Keratinocyte (primary cell): ENCODE data around the gene TMEM132C.

Source experiments
- EZH2 ChIP-seq: IDR thresholded peaks from one replicate; pipeline ENCODE4 v1.6.1; 2012; ENCODE audit warnings: inconsistent platforms, mild to moderate bottlenecking, low read length, moderate library complexity
- TF ChIP-seq, protein P1 (sequence below), 3 experiments: IDR thresholded peaks in 1 of 3; conservative IDR thresholded peaks in 1 of 3; optimal IDR thresholded peaks in 1 of 3; 2 replicates in 2 of 3; 3 replicates in 1 of 3; pipeline versions ENCODE3 to v1.5.1; 2011; ENCODE audit warnings: low read length in 3 of 3, mild to moderate bottlenecking in 3 of 3, moderate library complexity in 2 of 3, control low read depth in 1 of 3, inconsistent platforms in 1 of 3; ENCODE audit not compliant: insufficient read depth in 2 of 3; ENCODE audit errors: extremely low read depth in 1 of 3

DNA sequence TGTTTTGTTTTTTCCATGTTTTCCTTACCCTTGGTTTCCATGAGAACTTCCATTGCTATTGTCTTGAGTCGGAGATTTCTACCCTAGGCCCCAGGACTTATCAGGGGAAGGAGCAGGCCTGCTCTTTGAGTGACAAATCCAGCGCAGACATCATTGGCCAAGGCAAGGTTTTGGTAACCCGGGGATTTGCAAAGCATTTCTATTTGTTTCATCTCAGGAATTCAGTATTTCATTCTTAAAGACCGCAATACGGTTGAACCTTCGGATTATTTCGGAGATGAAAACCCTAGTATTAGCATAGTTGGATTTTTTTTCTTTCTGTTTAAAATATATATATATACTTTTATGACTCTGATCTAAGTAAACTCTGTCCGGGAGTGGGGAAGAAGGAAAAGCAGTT is 62.0 kb downstream of the TMEM132C start:
- TF ChIP-seq, protein P1, sequence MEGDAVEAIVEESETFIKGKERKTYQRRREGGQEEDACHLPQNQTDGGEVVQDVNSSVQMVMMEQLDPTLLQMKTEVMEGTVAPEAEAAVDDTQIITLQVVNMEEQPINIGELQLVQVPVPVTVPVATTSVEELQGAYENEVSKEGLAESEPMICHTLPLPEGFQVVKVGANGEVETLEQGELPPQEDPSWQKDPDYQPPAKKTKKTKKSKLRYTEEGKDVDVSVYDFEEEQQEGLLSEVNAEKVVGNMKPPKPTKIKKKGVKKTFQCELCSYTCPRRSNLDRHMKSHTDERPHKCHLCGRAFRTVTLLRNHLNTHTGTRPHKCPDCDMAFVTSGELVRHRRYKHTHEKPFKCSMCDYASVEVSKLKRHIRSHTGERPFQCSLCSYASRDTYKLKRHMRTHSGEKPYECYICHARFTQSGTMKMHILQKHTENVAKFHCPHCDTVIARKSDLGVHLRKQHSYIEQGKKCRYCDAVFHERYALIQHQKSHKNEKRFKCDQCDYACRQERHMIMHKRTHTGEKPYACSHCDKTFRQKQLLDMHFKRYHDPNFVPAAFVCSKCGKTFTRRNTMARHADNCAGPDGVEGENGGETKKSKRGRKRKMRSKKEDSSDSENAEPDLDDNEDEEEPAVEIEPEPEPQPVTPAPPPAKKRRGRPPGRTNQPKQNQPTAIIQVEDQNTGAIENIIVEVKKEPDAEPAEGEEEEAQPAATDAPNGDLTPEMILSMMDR (optimal IDR thresholded peaks at IDR 0.05 in 1 of 3, IDR thresholded peaks at IDR 0.05 in 1 of 3, conservative IDR thresholded peaks at IDR 0.05 in 1 of 3; ENCODE audit: extremely low read depth in 1 of 3, insufficient read depth in 2 of 3, low read length in 3 of 3), result no peak
- no peak for TF ChIP-seq EZH2
